SK-N-SH (cell line): ENCODE data around the gene PDZRN4.

Experiments
- CTCF ChIP-seq: fragments of 200-600 bp; sonication (generic); IDR thresholded peaks from 2 replicates; pipeline ENCODE4 v1.6.1; 2017; ENCODE audit warnings: antibody characterized with exemption, mild to moderate bottlenecking, moderate library complexity
- EP300 ChIP-seq, 2 experiments: IDR thresholded peaks; 2 replicates each; pipeline versions ENCODE4 v1.4.0 to v1.6.1; 2012; ENCODE audit warnings: borderline replicate concordance in 1 of 2, low read depth in 1 of 2, low read length in 1 of 2
- MAX ChIP-seq: IDR thresholded peaks from 2 replicates; pipeline ENCODE4 v1.4.0; 2012; ENCODE audit warnings: low read depth
- POLR2AphosphoS5 ChIP-seq: IDR thresholded peaks from 2 replicates; pipeline ENCODE4 v1.6.1; 2012; ENCODE audit warnings: low read depth, low read length
- TCF12 ChIP-seq: IDR thresholded peaks from 2 replicates; pipeline ENCODE4 v1.4.0; 2012
- YY1 ChIP-seq: IDR thresholded peaks from 2 replicates; pipeline ENCODE4 v1.4.0; 2012; ENCODE audit warnings: low read depth, mild to moderate bottlenecking
- TF ChIP-seq, protein P1 (sequence below): fragments of 150-350 bp; IDR thresholded peaks from 2 replicates; pipeline ENCODE4 v1.6.1; 2017; ENCODE audit warnings: antibody characterized with exemption, low read length, low read depth, borderline replicate concordance

DNA sequence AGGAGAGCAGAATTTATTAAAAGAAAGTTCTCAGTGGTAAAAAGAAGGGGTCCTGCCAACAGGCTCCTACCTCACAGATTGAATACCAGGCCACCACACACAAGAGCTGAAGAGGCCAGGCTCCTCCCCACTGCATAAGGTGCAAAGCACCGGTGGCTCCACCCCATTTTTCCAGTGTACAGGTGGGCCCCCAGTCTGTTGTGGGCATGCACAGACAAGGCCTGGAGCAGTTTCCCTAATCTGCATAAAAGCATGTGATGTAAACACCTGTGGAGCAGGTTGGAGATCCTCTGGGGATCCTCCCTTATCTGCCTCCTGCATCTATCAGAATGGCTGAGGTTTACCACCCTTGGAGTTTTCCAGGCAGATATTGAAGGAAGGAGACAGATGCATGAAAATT is 45.7 kb upstream of the PDZRN4 start:
- TF ChIP-seq EP300 (IDR thresholded peaks at IDR 0.05; ENCODE audit: borderline replicate concordance in 1 of 2, low read depth in 1 of 2, low read length in 1 of 2) (no peak), CTCF (no peak), YY1 (no peak), POLR2AphosphoS5 (no peak), TCF12 (no peak), MAX (no peak)
- TF ChIP-seq, protein P1, sequence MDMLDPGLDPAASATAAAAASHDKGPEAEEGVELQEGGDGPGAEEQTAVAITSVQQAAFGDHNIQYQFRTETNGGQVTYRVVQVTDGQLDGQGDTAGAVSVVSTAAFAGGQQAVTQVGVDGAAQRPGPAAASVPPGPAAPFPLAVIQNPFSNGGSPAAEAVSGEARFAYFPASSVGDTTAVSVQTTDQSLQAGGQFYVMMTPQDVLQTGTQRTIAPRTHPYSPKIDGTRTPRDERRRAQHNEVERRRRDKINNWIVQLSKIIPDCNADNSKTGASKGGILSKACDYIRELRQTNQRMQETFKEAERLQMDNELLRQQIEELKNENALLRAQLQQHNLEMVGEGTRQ = no peak
